Fibroblast of gingiva (primary cell): ENCODE data around the gene CDH23.

Source experiments
- DNase-seq: peaks from one replicate; pipeline ENCODE4 v3.0.0-alpha.2; 2011; ENCODE audit warnings: low read depth

Gene CDH23

DNA sequence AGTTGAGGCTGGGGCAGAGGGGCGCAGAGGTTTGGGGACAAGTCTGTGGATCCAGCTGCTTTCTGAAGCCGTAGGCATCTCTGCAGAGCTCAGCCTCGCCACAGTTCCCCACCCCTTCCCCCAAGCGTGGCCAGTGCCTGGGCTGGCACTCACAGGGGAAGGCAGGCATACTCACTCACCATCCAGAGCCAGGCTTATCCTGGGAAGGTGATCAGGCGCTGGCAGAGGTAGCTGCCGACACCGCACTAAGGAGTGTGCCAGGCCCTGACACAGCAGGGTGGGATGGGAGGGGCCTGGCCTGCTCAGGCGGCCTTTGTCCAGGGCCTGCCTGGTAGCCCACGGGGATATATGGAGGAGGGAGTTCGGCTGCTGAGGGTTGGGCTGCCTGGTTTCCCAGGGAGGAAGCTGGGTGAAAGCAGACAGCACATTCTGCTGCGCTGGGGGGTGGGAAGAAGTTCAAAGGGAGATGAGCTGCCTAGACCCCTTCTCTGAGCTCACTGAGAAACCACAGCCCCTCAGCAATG, 360.7 kb downstream of the CDH23 start:
- DNase-seq: no peak

GRCh38 chr10:71761105-71761511, 364.4 kb downstream of the CDH23 start:
- DNase-seq: no peak

- no peak for DNase-seq
These were observed 364.9 kb downstream of the CDH23 start for GRCh38 chr10:71761541-71762113.

DNA sequence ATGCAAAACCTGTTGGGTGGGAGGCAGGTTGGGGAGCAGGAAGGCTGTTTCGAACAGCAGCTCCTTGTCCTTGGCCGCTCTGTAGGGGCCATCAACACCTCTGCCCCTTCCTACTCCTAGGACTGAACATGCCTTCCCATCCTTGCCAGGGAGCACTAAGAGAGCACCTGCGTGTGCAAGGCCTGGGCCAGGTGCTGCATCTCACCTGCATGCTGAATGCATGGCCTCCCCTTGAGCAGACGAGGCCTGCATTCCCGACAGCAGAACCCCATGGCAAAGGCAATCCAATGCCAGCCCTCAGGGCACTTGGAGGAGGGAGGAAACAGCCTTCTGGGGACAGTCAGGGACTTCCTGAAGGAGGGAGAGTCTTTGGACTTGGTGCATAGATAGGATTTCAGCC, 365.6 kb downstream of the CDH23 start:
- DNase-seq: no peak

GRCh38 chr10:71763352-71764127, 366.8 kb downstream of the CDH23 start:
- DNase-seq: peak; percentile 17

- peak; percentile 39 for DNase-seq
These were observed 368.6 kb downstream of the CDH23 start for GRCh38 chr10:71765176-71765904.

GRCh38 chr10:71765906-71766716, 369.4 kb downstream of the CDH23 start:
- DNase-seq: no peak

DNA sequence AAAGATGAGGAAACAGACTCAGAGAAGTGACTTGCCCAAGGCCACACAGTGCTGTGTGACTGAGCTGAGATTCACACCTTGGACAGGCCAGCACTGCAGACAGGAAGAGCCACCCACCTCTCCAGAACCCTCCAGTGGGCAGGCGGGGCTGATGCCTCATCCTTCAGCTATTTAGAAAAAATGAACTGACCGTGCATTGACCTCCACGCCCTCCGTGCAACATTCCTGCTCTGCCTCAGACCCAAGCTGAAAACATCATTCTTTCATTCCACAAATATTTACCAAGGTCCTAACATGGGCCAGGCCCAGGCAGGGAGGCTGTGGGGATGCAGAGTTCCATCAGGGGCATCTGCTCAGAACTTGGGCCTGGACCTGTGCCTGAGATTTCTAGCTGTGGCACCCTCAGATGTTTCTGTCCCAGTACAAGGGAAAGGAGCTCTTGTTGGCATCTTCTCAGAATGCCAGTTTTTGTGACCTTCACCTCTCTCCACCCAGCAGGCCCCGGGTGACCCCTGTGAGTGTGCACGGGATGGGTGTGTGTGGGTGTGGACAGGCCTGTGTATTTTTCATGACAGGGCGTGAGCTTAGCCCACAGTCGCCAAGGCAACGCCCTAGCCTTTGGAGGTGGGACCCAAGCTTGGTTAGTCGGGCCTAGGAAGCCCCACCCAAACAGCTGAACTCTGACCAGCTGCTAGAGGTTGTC, 370.1 kb downstream of the CDH23 start:
- DNase-seq: peak; percentile 91

GRCh38 chr10:71767420-71768035, 370.8 kb downstream of the CDH23 start:
- DNase-seq: peak; percentile 31

GRCh38 chr10:71769279-71769823, 372.6 kb downstream of the CDH23 start:
- DNase-seq: no peak

DNA sequence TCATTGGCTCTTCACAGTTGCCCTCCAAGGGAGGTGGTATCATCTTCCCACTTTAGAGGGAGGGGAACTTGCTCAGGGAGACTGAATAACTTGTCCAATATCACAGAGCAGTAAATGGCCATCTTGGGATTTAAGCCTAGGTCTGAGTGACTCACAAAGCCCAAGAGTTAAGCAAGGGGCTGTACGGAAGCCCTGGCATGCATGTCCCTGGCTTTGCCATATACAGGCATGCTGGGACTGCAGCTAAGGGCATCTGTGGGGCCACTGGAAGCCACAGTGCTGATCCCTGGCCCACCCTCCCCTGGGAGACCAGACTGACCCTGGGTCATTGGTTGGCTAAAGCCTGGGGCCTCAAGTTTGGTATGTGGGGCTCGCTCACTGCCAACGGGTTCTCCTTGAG, 373.5 kb downstream of the CDH23 start:
- DNase-seq: peak; percentile 35

- peak; percentile 72 for DNase-seq
These were observed 374.1 kb downstream of the CDH23 start for GRCh38 chr10:71770789-71771188.

DNA sequence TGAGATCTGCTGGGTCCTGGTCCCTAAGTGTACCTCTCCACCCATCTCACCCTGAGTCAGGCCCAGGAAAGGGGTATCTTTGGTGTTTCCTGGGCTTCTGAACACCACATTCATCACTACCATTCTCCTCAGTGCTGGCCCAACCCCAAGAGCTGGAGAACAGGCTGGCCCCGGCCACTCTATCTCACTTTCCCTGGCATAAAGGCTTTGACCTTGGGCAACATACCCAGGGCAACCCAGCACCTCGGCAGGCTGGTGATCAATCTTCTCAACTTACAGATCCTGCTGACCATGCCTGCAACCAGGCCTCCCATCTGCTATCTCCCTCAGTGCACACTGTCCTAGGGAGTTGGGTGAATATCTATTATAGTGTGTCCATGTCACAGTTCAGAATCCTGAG, 374.5 kb downstream of the CDH23 start:
- DNase-seq: no peak

DNA sequence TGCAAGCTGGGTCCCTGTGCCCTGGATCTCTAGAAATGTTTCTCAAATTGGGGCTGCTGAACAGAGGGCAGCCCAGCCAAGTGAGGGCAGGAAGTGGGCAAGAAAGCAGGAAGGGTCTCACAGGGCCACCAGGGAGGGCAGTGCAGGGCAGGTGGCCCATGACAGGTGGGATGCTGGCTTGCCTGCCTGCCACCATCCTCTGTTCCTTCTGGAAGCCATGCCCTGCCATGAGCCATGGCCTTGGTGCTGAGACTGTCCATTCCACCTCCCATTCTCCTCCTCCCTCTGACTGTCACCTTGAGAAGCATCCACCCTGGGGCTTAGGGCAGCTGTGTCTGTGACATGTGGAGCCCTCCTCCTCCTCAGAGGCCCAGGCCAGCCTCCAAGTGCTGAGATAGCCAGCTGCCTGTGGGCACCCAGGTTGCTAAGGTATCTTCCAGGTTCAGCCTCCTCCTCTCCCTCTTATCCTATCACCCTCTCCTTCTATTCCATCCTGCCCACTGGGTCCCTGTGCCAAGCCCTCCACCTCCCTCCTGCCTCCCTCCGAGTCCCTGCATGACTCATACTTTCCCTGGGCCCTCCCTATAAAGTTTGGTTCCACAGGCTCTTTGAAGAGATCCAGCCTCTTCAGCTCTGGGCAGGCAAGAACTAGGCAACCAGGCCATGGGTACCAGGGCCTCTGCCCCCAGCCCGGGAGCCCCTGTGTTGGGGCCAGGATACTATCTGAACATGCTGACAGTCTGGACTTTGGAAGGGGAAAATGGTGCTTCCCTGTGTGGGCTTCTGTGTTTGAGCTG, 375.3 kb downstream of the CDH23 start:
- DNase-seq: peak; percentile 71

DNA sequence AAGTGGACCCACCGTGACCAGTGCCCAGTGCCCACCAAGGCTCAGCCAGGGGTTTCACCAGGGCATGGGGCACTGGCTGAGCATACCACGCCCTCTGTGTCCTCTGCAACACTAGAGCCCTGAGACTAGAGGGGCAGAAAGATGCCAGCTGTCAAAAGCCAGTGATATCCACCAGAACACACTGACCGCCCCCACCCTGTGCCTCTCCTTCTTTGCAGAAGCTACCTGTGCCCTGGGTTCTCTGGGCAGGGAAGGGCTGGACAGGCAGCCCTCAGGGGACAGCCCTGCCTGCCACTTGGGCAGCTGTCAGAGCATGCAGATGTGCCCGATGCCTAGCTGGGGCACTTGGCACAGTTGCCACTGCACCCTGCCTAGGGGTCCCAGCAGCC, 376.1 kb downstream of the CDH23 start:
- DNase-seq: no peak

- DNase-seq: peak; percentile 70
These were observed 376.7 kb downstream of the CDH23 start, which contains the start of gene VSIR for GRCh38 chr10:71773221-71773971. TSS of gene VSIR (minus strand) at chr10:71773520. CDS start at chr10:71773439, 81 bp downstream.

DNA sequence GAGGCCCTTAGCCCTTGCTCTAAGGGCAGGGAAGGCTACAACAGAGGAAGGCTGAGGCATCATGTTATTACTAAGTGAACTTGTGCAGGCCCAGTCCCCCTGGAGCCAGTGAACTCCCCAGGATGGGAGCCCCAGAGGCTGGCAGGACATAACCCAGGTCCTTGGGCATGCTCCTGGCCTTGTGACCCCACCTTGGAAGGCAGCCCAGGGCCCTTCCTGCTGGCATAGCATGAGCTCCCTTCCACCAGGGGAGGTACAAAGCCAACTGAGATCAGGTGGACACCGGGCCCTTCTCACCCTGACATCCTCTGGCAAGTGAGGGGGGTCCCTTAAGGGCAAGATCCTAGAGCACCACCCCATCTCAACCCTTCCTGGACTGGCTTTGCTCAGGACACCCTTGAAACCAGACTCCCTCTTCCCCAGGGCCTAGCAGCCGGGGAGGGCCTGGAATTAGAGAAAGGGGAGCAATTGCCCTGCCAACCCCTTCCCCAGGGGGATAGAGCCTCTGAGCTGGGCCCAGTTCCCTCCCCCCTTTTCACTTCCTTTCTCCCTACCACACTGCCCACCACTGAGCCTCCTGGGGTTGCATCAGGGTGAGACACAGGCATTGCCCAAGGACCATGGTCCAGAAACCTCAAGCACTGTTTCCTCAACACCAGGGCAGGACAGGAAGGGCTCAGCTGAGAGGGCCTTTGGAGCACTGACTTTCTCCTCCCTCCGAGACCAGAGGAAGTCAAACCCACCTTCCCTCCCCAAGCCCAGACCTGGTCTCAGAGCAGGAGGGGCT, 378.4 kb downstream of the CDH23 start:
- peak; percentile 26 for DNase-seq

DNA sequence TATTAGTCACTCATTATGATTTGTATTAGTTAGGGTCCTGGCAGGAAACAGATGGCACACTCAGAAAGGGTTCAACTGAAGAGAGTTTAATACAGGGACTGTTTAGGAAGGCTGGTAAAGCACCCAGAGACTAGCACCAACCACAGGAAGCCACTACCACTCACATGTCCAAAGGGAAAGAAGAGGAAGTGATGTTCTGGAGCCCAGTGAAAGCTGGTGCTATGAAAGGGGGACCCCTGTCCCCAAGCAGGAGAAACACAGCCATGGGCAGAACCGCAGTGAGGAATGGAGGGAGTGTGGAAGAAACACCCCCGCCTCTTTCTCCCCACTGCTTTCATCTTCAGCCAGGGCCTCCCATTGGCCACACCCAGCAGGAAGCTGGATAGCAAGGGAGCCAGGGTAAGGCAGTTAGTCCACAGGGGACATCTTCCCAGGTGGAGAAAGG, 379.8 kb downstream of the CDH23 start:
- DNase-seq: no peak
